HepG2 (cell line): ENCODE measurements around the gene SRSF10. TPM values are rescaled to one million over a fixed set of nuclear protein-coding genes. Genes with fewer than 3 reads are reported as not detected.

Experiments used
- HNRNPUL1 ChIP-seq: fragments of 200-400 bp; formaldehyde crosslinking; IDR thresholded peaks from 2 replicates; pipeline ENCODE4 v1.6.1; 2017; ENCODE audit warnings: low read depth, mild to moderate bottlenecking, low read length, moderate library complexity
- KDM4B ChIP-seq: sonication (generic); formaldehyde crosslinking; IDR thresholded peaks from 2 replicates; pipeline ENCODE4 v1.4.0; 2020; ENCODE audit warnings: missing genetic modification reagents
- NR1H2 ChIP-seq: sonication (generic); formaldehyde crosslinking; IDR thresholded peaks from 2 replicates; pipeline ENCODE4 v1.8.1; 2022; ENCODE audit warnings: low read depth, missing genetic modification reagents, borderline replicate concordance
- PHF8 ChIP-seq: sonication (generic); formaldehyde crosslinking; IDR thresholded peaks from 2 replicates; pipeline ENCODE4 v1.5.0; 2020; ENCODE audit warnings: missing genetic modification reagents
- SPEN ChIP-seq: sonication (generic); formaldehyde crosslinking; IDR thresholded peaks from 2 replicates; pipeline ENCODE4 v1.5.1; 2020; ENCODE audit warnings: low read depth, mild to moderate bottlenecking, missing genetic modification reagents
- SYNCRIP ChIP-seq: fragments of 200-400 bp; formaldehyde crosslinking; IDR thresholded peaks from 2 replicates; pipeline ENCODE4 v1.6.1; 2018; ENCODE audit warnings: mild to moderate bottlenecking, low read depth, low read length; ENCODE audit not compliant: insufficient read depth
- TBL1XR1 ChIP-seq: fragments of 150-350 bp; IDR thresholded peaks from 2 replicates; pipeline ENCODE4 v1.6.1; 2014; ENCODE audit warnings: borderline replicate concordance, low read length; ENCODE audit not compliant: partially characterized antibody
- ZFP62 ChIP-seq: sonication (generic); formaldehyde crosslinking; IDR thresholded peaks from 2 replicates; pipeline ENCODE4 v1.4.0; 2020; ENCODE audit warnings: missing genetic modification reagents
- ZNF777 ChIP-seq: sonication (generic); formaldehyde crosslinking; IDR thresholded peaks from 2 replicates; pipeline ENCODE4 v1.4.0; 2020; ENCODE audit warnings: missing genetic modification reagents
- polyA plus RNA-seq, 8 experiments: library from polyadenylated mRNA; depleted of rRNA in 3 of 8; stranded (reverse) in 7 of 8; unstranded in 1 of 8; fragments of >200 nt; fragmentation: Illumina TruSeq in 4 of 8; extraction: Trizol in 4 of 8; gene quantifications; 2 replicates each; pipeline versions ENCODE4 v1.2.1 to v1.2.3, GENCODE V29; 2011 to 2016; ENCODE audit warnings: low read depth in 4 of 8, missing spikeins in 1 of 8, mixed read lengths in 1 of 8; ENCODE audit not compliant: insufficient read depth in 1 of 8
- total RNA-seq, 5 experiments: library from RNA; depleted of rRNA; stranded (reverse); fragments of >200 nt; fragmentation: Illumina TruSeq; extraction: Trizol; gene quantifications; 2 replicates each; pipeline ENCODE4 v1.2.3, GENCODE V29; 2016; ENCODE audit warnings: low read depth in 1 of 5
- TF ChIP-seq, protein P1 (sequence below), 2 experiments: fragments of 450-650 bp in 1 of 2; sonication (generic) in 1 of 2; formaldehyde crosslinking in 1 of 2; IDR thresholded peaks; 2 replicates each; pipeline versions ENCODE4 v1.6.1 to v1.8.0; 2016 to 2022; ENCODE audit warnings: antibody characterized with exemption in 1 of 2, mild to moderate bottlenecking in 1 of 2, missing genetic modification reagents in 1 of 2
- TF ChIP-seq, protein P2 (sequence below): sonication (generic); formaldehyde crosslinking; IDR thresholded peaks from 2 replicates; pipeline ENCODE4 v1.9.0; 2021; ENCODE audit warnings: missing genetic modification reagents, mild to moderate bottlenecking, borderline replicate concordance
- TF ChIP-seq, protein P3 (sequence below): sonication (generic); formaldehyde crosslinking; IDR thresholded peaks from 2 replicates; pipeline ENCODE4 v1.5.0; 2020; ENCODE audit warnings: missing genetic modification reagents
- TF ChIP-seq, protein P4 (sequence below): sonication (generic); formaldehyde crosslinking; IDR thresholded peaks from 2 replicates; pipeline ENCODE4 v1.5.0; 2020; ENCODE audit warnings: mild to moderate bottlenecking, missing genetic modification reagents
- TF ChIP-seq, protein P5 (sequence below): sonication (generic); formaldehyde crosslinking; IDR thresholded peaks from 2 replicates; pipeline ENCODE4 v1.4.0; 2020; ENCODE audit warnings: mild to moderate bottlenecking, missing genetic modification reagents

The SRSF10 gene
- total and polyA plus RNA-seq, 2 of the 13 experiments (the other 11 are each of a cell fraction or from before 2014, with no cell fraction given) = 126 to 186 TPM

DNA sequence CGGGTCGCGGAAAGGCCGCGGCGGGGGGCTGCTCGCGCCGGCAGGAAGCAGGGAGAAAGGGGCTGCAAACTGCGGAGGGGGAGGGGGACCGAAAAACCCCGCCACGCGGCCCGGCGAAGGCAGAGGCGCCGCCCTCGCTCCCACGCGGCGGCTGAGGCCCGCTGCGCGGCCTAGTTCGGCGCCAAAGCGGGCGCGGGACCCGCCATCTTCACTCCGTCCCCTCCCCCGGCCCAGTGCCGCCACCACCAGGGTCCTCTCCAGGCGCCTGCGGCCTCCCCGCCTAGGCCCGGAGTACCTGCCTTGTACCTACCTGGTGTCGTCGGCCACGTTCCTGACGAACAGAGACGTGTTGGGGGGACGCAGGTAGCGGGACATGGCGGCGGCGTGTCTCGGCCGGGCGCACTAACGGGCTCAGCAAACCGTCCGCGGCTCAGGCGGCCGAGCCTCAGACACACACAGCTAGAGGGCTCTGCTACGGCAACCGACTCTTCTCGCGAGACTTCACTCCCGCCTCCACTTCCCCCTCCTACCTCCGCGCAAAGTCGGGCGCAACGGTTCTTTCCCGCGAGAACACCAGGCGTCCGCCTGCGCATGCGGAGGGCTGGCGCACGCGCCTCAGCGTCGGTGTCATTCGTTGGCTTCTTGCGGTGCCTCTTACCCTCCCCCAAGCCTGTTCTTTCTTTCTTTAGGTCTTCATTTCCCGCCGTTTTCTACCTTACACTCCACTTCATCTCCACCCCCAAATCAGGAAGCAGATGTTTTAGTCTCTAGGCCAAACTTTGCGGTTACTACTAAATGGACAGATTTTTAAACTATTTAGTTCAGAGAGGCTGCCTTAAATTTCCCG, at the start of gene SRSF10 (continued):
- TF ChIP-seq, protein P1, sequence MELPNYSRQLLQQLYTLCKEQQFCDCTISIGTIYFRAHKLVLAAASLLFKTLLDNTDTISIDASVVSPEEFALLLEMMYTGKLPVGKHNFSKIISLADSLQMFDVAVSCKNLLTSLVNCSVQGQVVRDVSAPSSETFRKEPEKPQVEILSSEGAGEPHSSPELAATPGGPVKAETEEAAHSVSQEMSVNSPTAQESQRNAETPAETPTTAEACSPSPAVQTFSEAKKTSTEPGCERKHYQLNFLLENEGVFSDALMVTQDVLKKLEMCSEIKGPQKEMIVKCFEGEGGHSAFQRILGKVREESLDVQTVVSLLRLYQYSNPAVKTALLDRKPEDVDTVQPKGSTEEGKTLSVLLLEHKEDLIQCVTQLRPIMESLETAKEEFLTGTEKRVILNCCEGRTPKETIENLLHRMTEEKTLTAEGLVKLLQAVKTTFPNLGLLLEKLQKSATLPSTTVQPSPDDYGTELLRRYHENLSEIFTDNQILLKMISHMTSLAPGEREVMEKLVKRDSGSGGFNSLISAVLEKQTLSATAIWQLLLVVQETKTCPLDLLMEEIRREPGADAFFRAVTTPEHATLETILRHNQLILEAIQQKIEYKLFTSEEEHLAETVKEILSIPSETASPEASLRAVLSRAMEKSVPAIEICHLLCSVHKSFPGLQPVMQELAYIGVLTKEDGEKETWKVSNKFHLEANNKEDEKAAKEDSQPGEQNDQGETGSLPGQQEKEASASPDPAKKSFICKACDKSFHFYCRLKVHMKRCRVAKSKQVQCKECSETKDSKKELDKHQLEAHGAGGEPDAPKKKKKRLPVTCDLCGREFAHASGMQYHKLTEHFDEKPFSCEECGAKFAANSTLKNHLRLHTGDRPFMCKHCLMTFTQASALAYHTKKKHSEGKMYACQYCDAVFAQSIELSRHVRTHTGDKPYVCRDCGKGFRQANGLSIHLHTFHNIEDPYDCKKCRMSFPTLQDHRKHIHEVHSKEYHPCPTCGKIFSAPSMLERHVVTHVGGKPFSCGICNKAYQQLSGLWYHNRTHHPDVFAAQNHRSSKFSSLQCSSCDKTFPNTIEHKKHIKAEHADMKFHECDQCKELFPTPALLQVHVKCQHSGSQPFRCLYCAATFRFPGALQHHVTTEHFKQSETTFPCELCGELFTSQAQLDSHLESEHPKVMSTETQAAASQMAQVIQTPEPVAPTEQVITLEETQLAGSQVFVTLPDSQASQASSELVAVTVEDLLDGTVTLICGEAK (IDR thresholded peaks at IDR 0.05) = no peak
- TF ChIP-seq, protein P1 (CRISPR knock-in tag; IDR thresholded peaks at IDR 0.05) = peak; percentile 85
- TF ChIP-seq TBL1XR1 (peak; percentile 42), PHF8 (CRISPR knock-in tag) (peak; percentile 99), KDM4B (0 out of 2 replicates have a peak, but pooled peaks have one; percentile 54), SYNCRIP (no peak), ZNF777 (CRISPR knock-in tag) (peak; percentile 83), ZFP62 (CRISPR knock-in tag) (no peak), SPEN (CRISPR knock-in tag) (peak; percentile 95), NR1H2 (CRISPR knock-in tag) (no peak; the same call in 1 of the 2 replicates), HNRNPUL1 (0 out of 2 replicates have a peak, but pooled peaks have one; percentile 31)
- TF ChIP-seq, protein P2, sequence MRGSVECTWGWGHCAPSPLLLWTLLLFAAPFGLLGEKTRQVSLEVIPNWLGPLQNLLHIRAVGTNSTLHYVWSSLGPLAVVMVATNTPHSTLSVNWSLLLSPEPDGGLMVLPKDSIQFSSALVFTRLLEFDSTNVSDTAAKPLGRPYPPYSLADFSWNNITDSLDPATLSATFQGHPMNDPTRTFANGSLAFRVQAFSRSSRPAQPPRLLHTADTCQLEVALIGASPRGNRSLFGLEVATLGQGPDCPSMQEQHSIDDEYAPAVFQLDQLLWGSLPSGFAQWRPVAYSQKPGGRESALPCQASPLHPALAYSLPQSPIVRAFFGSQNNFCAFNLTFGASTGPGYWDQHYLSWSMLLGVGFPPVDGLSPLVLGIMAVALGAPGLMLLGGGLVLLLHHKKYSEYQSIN = no peak
- TF ChIP-seq, protein P3, sequence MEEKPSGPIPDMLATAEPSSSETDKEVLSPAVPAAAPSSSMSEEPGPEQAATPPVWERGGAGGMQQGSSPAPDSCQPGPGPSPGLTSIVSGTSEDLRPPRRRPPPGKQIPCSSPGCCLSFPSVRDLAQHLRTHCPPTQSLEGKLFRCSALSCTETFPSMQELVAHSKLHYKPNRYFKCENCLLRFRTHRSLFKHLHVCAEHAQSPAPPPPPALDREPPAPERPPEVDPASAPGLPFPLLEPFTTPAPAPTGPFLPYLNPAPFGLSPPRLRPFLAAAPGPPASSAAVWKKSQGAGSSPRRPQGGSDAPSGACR (CRISPR knock-in tag) = no peak
- TF ChIP-seq, protein P4, sequence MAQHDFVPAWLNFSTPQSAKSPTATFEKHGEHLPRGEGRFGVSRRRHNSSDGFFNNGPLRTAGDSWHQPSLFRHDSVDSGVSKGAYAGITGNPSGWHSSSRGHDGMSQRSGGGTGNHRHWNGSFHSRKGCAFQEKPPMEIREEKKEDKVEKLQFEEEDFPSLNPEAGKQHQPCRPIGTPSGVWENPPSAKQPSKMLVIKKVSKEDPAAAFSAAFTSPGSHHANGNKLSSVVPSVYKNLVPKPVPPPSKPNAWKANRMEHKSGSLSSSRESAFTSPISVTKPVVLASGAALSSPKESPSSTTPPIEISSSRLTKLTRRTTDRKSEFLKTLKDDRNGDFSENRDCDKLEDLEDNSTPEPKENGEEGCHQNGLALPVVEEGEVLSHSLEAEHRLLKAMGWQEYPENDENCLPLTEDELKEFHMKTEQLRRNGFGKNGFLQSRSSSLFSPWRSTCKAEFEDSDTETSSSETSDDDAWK (CRISPR knock-in tag) = no peak
- TF ChIP-seq, protein P5, sequence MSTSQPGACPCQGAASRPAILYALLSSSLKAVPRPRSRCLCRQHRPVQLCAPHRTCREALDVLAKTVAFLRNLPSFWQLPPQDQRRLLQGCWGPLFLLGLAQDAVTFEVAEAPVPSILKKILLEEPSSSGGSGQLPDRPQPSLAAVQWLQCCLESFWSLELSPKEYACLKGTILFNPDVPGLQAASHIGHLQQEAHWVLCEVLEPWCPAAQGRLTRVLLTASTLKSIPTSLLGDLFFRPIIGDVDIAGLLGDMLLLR = peak; percentile 90
